GM18519 (cell line): ENCODE results near the gene HENMT1.

Source experiments
- ATAC-seq: cut with Tn5 transposase; IDR thresholded peaks from one replicate; pipeline ENCODE4 v1.9.1; 2021; ENCODE audit warnings: mild to moderate bottlenecking, moderate library complexity; ENCODE audit not compliant: unreplicated experiment, low FRiP score

The HENMT1 gene

GRCh38 chr1:108634521-108634920 lies 26.4 kb downstream of the HENMT1 start:
- ATAC-seq: no peak

GRCh38 chr1:108628665-108629064 lies 32.2 kb downstream of the HENMT1 start:
- no peak for ATAC-seq

GRCh38 chr1:108627951-108628350 lies 32.9 kb downstream of the HENMT1 start:
- ATAC-seq: no peak

- ATAC-seq: no peak
Measured at GRCh38 chr1:108627256-108627655, 33.6 kb downstream of the HENMT1 start.

GRCh38 chr1:108624069-108624468 lies 36.8 kb downstream of the HENMT1 start:
- ATAC-seq: no peak

- no peak for ATAC-seq
Measured at GRCh38 chr1:108617724-108618056, 43.2 kb downstream of the HENMT1 start.

- ATAC-seq: no peak
Measured at GRCh38 chr1:108617008-108617723, 43.7 kb downstream of the HENMT1 start.

- no peak for ATAC-seq
Measured at GRCh38 chr1:108615544-108615943, 45.3 kb downstream of the HENMT1 start.

- ATAC-seq: no peak
Measured at GRCh38 chr1:108612496-108612895, 48.4 kb downstream of the HENMT1 start.

GRCh38 chr1:108611984-108612383 lies 48.9 kb downstream of the HENMT1 start:
- ATAC-seq: no peak

- ATAC-seq: no peak
Measured at GRCh38 chr1:108610073-108610472, 50.8 kb downstream of the HENMT1 start.

GRCh38 chr1:108609483-108610049 lies 51.3 kb downstream of the HENMT1 start:
- ATAC-seq: no peak

GRCh38 chr1:108606478-108606877 lies 54.4 kb downstream of the HENMT1 start:
- ATAC-seq: no peak

GRCh38 chr1:108605633-108606032 lies 55.3 kb downstream of the HENMT1 start:
- no peak for ATAC-seq

- no peak for ATAC-seq
Measured at GRCh38 chr1:108601708-108602410, 59.0 kb downstream of the HENMT1 start.

- ATAC-seq: no peak
Measured at GRCh38 chr1:108600504-108600903, 60.4 kb downstream of the HENMT1 start.

GRCh38 chr1:108598340-108598739 lies 62.6 kb downstream of the HENMT1 start:
- no peak for ATAC-seq
